ENCODE measurements around the gene ADSS1. TPM values are rescaled to one million over a fixed set of nuclear protein-coding genes. Genes with fewer than 3 reads are reported as not detected.

The ADSS1 gene
- total RNA-seq, 1 donor from 2014 or later, result 10.3 TPM

DNA sequence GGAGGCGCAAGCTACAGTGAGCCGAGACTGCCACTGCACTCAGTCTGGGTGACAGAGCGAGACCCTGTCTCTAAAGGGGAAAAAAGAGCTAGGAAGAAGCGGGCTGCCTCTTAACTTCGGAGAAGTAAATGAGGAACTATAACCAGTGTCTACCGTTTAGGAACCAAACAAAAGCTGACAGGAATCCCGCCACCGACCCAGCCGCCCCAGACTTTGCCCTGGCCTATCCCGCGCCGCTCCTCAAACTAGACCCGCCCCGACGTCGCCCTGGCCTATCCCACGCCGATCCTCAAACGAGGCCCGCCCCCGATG, 28.4 kb downstream of the ADSS1 start:
- Histone ChIP-seq H3K27ac (peak overlapping the region; percentile 52), H3K36me3 (peaks cover 0 to 17% of the 10 kb centered on the region in 2 donors), H3K4me3 (peak overlapping the region; percentile 96 to 99), H3K9me3 (no peaks in the 10 kb centered on the region), H3K4me1 (peaks cover 59% of the 10 kb centered on the region), H3K27me3 (no peaks in the 10 kb centered on the region)
- intact Hi-C loops (cut with DNase I), result no loop called here
- no peak for TF ChIP-seq POLR2A (IDR thresholded peaks at IDR 0.05)
- TF ChIP-seq, protein P1, sequence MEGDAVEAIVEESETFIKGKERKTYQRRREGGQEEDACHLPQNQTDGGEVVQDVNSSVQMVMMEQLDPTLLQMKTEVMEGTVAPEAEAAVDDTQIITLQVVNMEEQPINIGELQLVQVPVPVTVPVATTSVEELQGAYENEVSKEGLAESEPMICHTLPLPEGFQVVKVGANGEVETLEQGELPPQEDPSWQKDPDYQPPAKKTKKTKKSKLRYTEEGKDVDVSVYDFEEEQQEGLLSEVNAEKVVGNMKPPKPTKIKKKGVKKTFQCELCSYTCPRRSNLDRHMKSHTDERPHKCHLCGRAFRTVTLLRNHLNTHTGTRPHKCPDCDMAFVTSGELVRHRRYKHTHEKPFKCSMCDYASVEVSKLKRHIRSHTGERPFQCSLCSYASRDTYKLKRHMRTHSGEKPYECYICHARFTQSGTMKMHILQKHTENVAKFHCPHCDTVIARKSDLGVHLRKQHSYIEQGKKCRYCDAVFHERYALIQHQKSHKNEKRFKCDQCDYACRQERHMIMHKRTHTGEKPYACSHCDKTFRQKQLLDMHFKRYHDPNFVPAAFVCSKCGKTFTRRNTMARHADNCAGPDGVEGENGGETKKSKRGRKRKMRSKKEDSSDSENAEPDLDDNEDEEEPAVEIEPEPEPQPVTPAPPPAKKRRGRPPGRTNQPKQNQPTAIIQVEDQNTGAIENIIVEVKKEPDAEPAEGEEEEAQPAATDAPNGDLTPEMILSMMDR (IDR thresholded peaks at IDR 0.05), result no peak
- TF ChIP-seq POLR2AphosphoS5 (IDR thresholded peaks at IDR 0.05; ENCODE audit: insufficient read depth in 1 of 2, low read depth in 1 of 2), result no peak
- DNase-seq (ENCODE audit: extremely low spot score in 2 of 2), result no peak

DNA sequence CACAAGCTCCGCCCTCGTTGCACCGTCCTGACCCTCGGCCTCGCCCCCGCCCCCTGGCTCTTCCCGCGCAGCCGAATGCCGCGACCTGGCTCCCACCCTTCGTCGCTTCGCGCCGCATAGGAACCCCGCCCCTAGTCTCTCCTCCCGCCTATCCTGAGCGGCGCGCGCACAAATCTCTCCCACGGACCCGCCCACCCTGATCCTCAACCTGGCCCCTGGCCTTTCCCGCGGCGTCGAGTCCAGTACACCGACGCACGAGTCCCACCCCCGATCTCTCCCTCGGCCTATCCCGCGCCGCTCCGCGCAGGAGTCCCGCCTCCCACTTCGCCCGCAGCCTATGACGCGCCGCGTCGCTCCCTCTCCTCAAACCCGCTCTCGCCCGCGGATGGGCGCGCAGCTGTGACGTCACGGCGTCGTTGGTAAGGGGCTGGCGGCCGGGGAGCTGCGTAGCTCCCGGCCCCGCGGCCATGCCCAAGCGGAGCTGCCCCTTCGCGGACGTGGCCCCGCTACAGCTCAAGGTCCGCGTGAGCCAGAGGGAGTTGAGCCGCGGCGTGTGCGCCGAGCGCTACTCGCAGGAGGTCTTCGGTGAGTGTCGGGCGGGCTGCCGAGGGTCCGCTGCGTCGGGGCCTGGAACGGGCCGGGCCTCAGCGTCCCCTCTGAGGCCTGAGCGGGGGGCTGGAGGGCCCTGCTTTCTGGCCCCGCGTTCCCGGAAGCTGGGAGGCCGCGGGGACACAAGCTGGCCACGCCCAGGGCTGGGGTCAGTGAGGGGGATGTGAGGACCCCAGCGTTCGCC, 28.9 kb downstream of the ADSS1 start, which contains the start of gene SIVA1:
Gene SIVA1, plus strand, starts transcription at position 413 of the 793 bp plus-strand sequence. Its CDS starts 55 bp downstream, at position 468.
- H3K9me3 ChIP-seq, result no peaks in the 10 kb centered on the region
- TF ChIP-seq POLR2AphosphoS5 (IDR thresholded peaks at IDR 0.05; ENCODE audit: insufficient read depth in 1 of 2, low read depth in 1 of 2) (peak; percentile 82 to 96), POLR2A (IDR thresholded peaks at IDR 0.05) (peak in 1 of 2 donors; percentile 81)
- TF ChIP-seq, protein P1 (IDR thresholded peaks at IDR 0.05), result no peak
- H3K36me3 ChIP-seq, result peaks cover 0 to 19% of the 10 kb centered on the region in 2 donors
- peak; percentile 99 for DNase-seq (ENCODE audit: extremely low spot score in 2 of 2)
- peaks cover 53% of the 10 kb centered on the region for H3K4me1 ChIP-seq
- H3K27me3 ChIP-seq, result no peaks in the 10 kb centered on the region
- intact Hi-C loops (cut with DNase I), result no loop called here
- H3K4me3 ChIP-seq, result peak within 1 kb of the TSS; percentile 96 to 99
- H3K27ac ChIP-seq, result peak within 1 kb of the TSS; percentile 76

DNA sequence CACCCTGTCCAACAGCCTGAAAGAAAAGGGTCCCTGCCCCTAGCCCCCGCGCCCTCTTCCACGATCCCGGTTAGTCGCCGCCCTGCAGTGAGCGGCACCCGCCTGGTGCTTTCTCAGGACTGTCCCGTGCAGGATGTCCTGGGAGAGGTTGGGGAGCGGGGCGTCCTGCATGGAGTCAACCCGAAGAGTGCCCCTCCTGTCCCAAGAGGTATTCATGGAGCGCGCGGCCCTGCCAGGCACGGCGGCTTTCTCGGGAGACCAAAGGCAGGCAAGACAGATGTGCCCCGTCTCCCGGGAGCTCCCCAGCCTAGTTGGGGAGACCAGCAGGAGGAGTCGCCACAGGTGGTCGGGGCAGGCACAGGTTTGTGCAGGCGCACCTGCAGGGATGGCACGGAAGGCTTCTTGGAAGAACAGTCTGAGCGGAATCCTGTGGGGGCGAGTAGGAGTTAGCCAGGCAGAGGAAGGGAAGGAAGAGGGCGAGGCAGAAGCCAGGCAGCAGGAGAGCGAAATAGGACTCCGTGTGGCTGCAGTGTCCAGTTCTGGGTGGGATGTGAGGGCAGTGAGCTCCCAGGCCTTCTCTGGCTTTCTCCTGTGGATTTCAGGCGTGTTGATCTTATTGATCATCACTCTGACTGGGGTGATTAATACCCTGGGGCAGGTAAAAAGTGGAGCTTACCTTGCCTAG, 29.6 kb downstream of the ADSS1 start:
- no peak for TF ChIP-seq POLR2AphosphoS5 (IDR thresholded peaks at IDR 0.05; ENCODE audit: insufficient read depth in 1 of 2, low read depth in 1 of 2)
- TF ChIP-seq, protein P1 (IDR thresholded peaks at IDR 0.05), result no peak
- TF ChIP-seq POLR2A (IDR thresholded peaks at IDR 0.05), result no peak
- DNase-seq (ENCODE audit: extremely low spot score in 2 of 2), result no peak
- no peaks in the 10 kb centered on the region for H3K9me3 ChIP-seq
- H3K27me3 ChIP-seq, result no peaks in the 10 kb centered on the region
- H3K4me3 ChIP-seq, result peak overlapping the region; percentile 96 to 99
- H3K4me1 ChIP-seq, result peaks cover 46% of the 10 kb centered on the region
- intact Hi-C loops (cut with DNase I), result no loop called here
- peak overlapping the region; percentile 76 for H3K27ac ChIP-seq
- peaks cover 0 to 19% of the 10 kb centered on the region in 2 donors for H3K36me3 ChIP-seq

DNA sequence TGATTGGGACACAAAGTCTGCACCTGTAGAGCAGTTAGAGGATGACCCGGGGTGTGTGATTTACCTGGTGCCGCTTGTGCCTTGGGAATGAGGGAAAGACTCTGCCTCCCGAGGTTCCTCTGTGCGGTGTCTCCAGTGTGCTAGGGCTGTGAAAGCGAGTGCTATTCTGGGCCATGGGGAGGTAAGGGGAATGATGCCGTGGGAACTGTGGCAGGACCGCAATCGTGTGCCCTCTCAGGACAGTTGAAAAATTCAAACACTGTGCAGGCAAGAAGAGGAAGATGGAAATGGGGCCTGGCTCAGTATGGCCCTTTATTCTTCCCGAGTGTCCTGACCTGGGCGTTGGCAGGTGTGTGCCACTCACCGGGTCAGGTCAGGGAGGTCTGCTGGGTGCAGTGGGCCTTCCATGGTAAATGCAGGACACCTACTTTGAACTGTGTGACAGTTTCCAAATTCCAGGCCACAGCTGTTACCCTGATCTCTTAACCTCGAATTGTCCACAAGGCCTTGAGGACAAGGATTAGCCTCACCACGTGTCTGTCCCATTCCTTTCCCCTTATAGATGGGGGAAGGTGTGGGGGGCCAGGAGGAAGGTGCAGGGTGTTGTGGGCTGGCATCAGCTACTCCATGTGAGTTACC, 30.3 kb downstream of the ADSS1 start:
- TF ChIP-seq, protein P1 (IDR thresholded peaks at IDR 0.05), result no peak
- TF ChIP-seq POLR2A (IDR thresholded peaks at IDR 0.05), result no peak
- intact Hi-C loops (cut with DNase I), result no loop called here

More for the DNA sequence above, 30.3 kb downstream of the ADSS1 start:
- no peak for DNase-seq (ENCODE audit: extremely low spot score in 2 of 2)
- peak overlapping the region; percentile 76 for H3K27ac ChIP-seq
- no peaks in the 10 kb centered on the region for H3K9me3 ChIP-seq
- H3K36me3 ChIP-seq, result peaks cover 0 to 25% of the 10 kb centered on the region in 2 donors
- peak overlapping the region; percentile 96 to 99 for H3K4me3 ChIP-seq
- H3K27me3 ChIP-seq, result no peaks in the 10 kb centered on the region
- H3K4me1 ChIP-seq, result peaks cover 39% of the 10 kb centered on the region

Data from vagina (tissue), 2 donors.